Germinal center (tissue), 1 donor: Measurements from ENCODE around the gene SLCO2B1.

Source experiments
- DNase-seq: peaks from one replicate; pipeline ENCODE4 v3.0.0; 2012; ENCODE audit warnings: mixed read lengths, low spot score

The SLCO2B1 gene

DNA sequence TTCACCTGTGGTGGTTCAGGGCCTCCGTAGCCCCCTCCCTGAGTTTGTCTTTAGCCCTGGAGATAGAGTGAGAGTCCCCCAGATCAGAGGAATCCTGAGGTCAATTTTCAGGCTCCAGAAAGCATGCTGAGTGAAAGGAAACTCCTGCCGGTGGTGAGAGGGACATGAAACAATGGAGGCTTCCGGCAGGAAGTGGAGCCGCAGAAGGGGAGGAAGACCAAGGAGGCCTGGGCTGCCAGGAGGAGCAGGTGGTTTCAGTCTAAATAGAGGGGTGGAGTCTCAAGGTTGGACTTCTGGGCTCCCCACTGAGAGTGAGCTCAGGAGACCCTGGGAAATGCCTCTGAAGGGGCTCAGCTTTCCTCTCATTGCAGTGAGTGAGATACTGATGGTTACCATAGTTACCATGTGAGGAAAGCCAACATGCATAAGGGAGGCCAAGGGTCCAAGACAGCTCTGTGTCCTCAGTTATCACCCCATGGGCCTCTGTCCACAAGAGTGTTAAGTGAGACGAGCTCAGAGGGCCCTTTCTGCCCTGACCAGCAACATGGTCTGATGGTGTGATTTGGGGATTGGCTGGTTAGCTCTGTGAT is 10.7 kb downstream of the SLCO2B1 start:
- no peak for DNase-seq

- DNase-seq = no peak
Measured at GRCh38 chr11:75162954-75163353, 12.0 kb downstream of the SLCO2B1 start.

DNA sequence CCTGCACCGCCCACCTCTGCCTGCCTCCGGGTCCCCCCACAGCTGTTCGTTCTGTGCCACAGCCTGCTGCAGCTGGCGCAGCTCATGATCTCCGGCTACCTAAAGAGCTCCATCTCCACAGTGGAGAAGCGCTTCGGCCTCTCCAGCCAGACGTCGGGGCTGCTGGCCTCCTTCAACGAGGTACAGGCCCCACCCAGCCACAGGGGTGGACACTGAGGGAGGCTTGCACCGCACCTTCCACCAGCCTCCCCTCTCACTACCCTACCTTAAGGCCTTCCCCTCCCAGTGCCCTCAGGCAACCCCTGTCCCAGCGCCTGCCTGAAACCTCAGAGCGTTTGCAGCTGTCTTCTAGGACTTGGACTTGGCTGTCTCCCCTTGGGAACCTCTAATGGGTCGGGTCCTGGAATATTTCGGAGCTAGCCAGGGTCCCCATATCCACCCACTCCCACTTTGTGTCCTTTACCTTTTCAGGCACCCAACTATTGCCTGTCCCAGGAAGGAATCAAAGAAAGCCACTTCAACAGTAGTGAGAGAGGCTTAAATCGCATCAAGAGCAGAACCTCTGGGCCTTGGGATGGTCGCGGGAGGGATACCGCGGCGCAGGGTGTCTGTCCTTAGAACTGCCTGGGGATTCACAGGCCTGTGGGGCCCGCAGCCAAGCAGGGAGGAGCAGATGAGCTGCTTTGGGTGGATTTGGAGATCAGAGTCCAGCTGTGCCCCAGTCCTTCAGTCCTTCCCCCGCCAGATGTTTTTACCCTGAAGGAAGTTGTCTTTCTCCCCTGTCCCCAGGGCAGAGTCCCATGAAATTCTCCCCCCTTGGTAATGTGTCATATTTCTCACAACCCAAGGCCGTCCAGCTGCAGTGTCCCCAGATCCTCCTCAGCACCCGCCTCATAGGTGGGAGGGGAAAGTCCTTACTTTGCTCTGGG is 13.3 kb downstream of the SLCO2B1 start:
- no peak for DNase-seq

DNA sequence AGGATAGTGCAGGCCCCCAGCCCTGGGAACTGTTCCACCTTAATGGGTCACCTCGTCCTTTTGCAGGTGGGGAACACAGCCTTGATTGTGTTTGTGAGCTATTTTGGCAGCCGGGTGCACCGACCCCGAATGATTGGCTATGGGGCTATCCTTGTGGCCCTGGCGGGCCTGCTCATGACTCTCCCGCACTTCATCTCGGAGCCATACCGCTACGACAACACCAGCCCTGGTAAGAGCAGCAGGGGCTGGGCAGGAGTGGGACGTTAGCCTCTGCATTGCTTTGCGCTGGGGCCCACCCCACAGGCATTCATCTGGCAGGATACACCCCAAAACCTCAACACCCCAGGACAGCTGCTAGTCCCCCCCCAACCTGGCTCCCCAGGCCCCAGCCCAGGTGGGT is 14.8 kb downstream of the SLCO2B1 start:
- no peak for DNase-seq

DNA sequence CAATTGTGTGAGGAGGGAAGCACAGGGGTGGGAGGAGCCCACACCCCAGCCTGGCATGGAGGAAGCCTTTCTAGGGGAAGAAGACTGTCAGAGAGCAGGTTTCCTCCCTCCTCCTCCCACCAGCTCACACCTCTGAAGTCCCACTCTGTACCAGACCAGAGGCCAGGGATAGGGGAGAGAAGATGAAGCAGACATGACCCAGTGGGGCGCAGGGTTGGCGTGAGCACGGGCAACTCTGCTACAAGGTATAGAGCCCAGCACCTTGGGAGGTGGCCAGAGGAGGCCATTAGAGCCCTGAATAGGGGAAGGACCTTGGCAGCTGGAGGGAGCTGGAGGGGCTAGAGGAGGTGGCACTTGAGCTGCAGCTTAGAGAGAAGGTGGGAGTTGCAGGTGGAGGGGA is 15.9 kb downstream of the SLCO2B1 start:
- DNase-seq = no peak

- DNase-seq = no peak
Measured at GRCh38 chr11:75167617-75168016, 16.7 kb downstream of the SLCO2B1 start.

DNA sequence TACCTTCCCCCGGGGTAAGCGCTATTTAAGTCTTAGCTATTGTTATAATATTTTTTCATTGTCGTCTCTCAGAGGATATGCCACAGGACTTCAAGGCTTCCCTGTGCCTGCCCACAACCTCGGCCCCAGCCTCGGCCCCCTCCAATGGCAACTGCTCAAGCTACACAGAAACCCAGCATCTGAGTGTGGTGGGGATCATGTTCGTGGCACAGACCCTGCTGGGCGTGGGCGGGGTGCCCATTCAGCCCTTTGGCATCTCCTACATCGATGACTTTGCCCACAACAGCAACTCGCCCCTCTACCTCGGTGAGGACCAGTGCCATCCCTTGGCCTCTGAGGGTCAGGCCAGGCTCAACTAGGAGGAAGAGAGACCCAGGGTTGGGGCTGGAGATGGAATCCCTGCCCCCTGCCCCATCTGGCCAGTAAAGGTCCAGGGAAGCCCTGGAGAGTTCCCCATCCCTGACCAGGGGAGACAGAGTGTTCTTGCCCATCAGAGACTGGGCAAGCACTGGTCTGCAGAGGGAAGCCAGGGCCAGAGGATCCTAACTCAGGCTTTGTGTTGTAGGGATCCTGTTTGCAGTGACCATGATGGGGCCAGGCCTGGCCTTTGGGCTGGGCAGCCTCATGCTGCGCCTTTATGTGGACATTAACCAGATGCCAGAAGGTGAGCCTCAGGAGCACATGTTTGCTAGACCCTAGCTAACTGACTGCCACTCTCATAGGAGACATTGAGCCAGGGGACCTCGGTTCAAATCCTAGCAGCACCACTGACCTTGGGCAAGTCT is 18.4 kb downstream of the SLCO2B1 start:
- DNase-seq = no peak

- DNase-seq = no peak
Measured at GRCh38 chr11:75170516-75171201, 19.8 kb downstream of the SLCO2B1 start.

DNA sequence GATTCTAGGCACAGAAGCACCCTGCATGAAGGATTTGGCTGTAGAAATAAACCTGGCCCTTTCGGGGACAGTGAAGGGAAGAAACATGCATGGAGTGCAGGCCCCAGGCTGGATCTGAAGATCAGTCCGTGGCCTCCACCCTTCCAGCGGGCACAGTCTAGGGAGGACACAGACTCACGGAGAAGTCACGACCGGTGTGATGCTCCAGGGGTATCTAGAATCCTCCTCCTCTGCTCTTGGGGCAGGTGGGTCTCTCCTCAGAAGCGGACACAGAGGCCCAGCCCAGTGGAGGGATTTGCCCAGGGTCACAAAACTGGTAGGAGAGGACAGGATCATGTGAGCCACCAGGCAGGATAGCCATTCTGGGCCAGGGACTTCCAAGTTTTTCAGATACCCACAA is 22.4 kb downstream of the SLCO2B1 start:
- DNase-seq = no peak

GRCh38 chr11:75174781-75175370 is 24.0 kb downstream of the SLCO2B1 start:
- no peak for DNase-seq

DNA sequence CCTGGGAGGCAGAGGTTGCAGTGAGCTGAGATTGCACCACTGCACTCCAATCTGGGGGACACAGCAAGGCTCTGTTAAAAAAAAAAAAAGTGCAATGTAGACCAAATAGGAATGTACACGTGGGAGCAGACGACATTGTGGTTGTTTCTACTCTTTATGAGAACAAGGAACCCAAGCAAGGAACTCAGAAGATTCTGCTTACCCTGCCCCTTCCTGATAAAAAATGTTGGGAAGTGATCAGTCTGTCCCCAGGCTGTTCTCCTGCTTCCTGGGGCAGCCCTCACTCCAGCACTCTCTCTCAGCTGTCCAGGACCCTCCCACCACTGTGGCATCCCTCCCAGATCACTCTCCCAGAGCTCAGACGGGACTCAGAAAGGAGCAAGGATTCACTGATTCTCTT is 31.8 kb downstream of the SLCO2B1 start:
- no peak for DNase-seq

- DNase-seq = no peak
Measured at GRCh38 chr11:75184051-75184450, 33.1 kb downstream of the SLCO2B1 start.

GRCh38 chr11:75184757-75185425 is 34.0 kb downstream of the SLCO2B1 start:
- DNase-seq = no peak

DNA sequence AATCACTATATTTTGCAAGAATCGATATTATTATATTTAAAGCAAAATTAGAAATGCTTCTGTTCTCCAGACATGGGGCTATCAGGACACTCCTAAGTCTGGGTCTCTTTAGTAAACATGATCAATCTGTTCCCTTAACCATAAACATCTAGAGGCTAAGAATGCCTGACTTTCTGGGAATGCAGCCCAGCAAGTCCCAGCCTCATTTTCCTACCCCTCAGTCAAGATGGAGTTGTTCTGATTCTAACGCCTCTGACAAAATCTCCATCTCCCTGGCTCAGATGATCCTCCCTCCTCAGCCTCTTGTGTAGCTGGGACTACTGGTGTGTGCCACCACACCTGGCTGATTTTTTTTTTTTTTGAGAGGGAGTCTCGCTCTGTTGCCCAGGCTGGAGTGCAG is 35.0 kb downstream of the SLCO2B1 start:
- DNase-seq = no peak

DNA sequence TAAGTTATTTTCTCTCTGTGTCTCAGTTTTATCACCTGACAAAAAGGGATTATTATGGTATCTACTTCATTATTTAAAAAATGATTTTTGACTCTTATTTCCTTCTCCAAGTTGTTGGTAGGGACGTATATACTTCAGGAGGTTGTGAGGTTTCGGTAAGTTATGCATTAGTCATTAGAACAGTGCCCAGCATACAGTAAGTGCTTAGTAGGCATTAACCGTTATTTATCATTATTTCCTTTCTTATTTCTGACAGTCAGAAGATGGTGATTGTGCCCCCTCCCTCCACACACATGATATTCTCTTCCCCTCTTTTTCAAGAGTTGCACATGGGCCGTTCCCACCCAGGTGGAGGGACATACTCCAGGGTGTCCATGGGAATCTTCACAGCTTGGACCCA is 36.1 kb downstream of the SLCO2B1 start:
- no peak for DNase-seq

DNA sequence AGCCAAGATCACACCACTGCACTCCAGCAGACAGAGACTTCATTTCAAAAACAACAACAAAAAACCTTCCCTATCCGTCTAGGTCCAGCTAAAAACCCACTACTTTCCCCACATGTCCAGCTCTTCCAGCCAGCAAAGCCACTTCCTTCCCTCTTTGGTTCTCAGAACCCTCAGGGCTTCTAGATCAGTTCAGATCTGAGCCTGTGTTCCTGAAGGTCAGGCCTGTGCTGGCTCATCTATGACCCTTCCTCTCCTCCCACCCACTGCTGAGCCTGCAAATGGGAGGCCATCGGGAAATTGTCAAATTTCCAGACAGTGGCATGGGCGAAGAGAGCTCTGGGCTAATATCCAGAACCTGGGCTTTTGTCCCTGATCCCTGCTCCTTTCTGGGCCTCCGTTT is 37.8 kb downstream of the SLCO2B1 start:
- DNase-seq = no peak

DNA sequence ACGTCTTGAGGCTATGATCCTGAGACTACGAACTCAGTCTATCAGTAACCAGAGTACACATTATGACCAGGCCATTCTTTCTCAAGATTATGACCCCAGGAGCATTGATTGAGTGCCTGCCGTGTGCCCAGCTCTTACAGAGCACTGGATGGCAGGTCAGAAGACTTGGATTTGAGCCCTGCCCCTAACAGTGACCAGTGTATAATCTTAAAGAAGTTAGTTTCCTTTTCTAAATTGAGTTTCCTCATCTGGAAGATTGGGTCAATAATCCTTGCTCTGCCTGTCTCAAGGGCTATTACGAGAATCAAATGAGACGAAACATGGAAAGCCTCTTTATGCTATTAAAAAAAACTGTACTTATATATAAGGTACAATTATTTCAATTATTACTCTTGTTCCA is 38.2 kb downstream of the SLCO2B1 start:
- no peak for DNase-seq

- DNase-seq = no peak
Measured at GRCh38 chr11:75189911-75190310, 39.0 kb downstream of the SLCO2B1 start.

GRCh38 chr11:75190652-75191329 is 39.9 kb downstream of the SLCO2B1 start:
- no peak for DNase-seq

GRCh38 chr11:75191330-75191717 is 40.4 kb downstream of the SLCO2B1 start:
- no peak for DNase-seq

GRCh38 chr11:75193271-75193670 is 42.4 kb downstream of the SLCO2B1 start:
- no peak for DNase-seq
